ELR (cell line): Measurements from ENCODE around the gene FLYWCH2.

ENCODE experiments used
- DNase-seq: peaks from one replicate; pipeline ENCODE4 v3.0.0-alpha.2; 2015; ENCODE audit warnings: low read depth

FLYWCH2 gene

GRCh38 chr16:2881783-2882649 lies 999 bp upstream of the FLYWCH2 start:
- DNase-seq = peak; percentile 41

GRCh38 chr16:2883458-2883908 lies 468 bp downstream of the FLYWCH2 start:
- peak; percentile 35 for DNase-seq

- peak; percentile 16 for DNase-seq
Observed at GRCh38 chr16:2884041-2884451, 1.0 kb downstream of the FLYWCH2 start.

GRCh38 chr16:2894231-2894630 lies 11.2 kb downstream of the FLYWCH2 start:
- DNase-seq = no peak

- DNase-seq = peak; percentile 58
Observed at GRCh38 chr16:2895813-2896212, 12.8 kb downstream of the FLYWCH2 start.

- DNase-seq = no peak
Observed at GRCh38 chr16:2896480-2897010, 13.5 kb downstream of the FLYWCH2 start.

- DNase-seq = no peak
Observed at GRCh38 chr16:2897110-2897509, 14.1 kb downstream of the FLYWCH2 start.

- no peak for DNase-seq
Observed at GRCh38 chr16:2898831-2899563, 16.0 kb downstream of the FLYWCH2 start.

- no peak for DNase-seq
Observed at GRCh38 chr16:2899564-2900072, 16.6 kb downstream of the FLYWCH2 start.

GRCh38 chr16:2900526-2901075 lies 17.6 kb downstream of the FLYWCH2 start:
- no peak for DNase-seq

GRCh38 chr16:2902337-2903130 lies 19.5 kb downstream of the FLYWCH2 start:
- peak; percentile 50 for DNase-seq

- DNase-seq = peak; percentile 84
Observed at GRCh38 chr16:2904100-2904921, 21.3 kb downstream of the FLYWCH2 start.

GRCh38 chr16:2904922-2905240 lies 21.9 kb downstream of the FLYWCH2 start:
- no peak for DNase-seq

- peak; percentile 99 for DNase-seq
Observed at GRCh38 chr16:2905241-2905987, 22.4 kb downstream of the FLYWCH2 start.

GRCh38 chr16:2905988-2906387 lies 23.0 kb downstream of the FLYWCH2 start:
- no peak for DNase-seq

- DNase-seq = peak; percentile 61
Observed at GRCh38 chr16:2907084-2907753, 24.2 kb downstream of the FLYWCH2 start.

- peak; percentile 38 for DNase-seq
Observed at GRCh38 chr16:2910441-2910969, 27.5 kb downstream of the FLYWCH2 start.

- DNase-seq = peak; percentile 98
Observed at GRCh38 chr16:2911638-2912329, 28.8 kb downstream of the FLYWCH2 start, which contains the start of gene FLYWCH1. Gene FLYWCH1 (plus strand): TSS chr16:2911931. CDS start chr16:2929686, 17,755 bp downstream.
